Panc1 (cell line): ENCODE data around the gene SLC6A13. TPM values are rescaled to one million over a fixed set of nuclear protein-coding genes. Genes with fewer than 3 reads are reported as not detected.

Experiments used
- ATAC-seq: fragments of 200-7000 bp; cut with Tn5 transposase; 2 replicates; pipeline ENCODE4 v1.9.1; 2020; ENCODE audit warnings: mild to moderate bottlenecking, moderate library complexity
- BruUV-seq: library from RNA; stranded (reverse); fragments of 400-500 nt; replicated peaks from 2 replicates; lab custom pipeline; 2021; lab: Mats Ljungman, UMichigan
- CTCF ChIA-PET: fragments of 300-600 bp; sonication (Branson Sonifier 250); formaldehyde crosslinking; loops from one replicate; lab custom pipeline; 2022; ENCODE audit warnings: antibody characterized with exemption; lab: Charles Lee
- POLR2A ChIA-PET: fragments of 300-600 bp; sonication (Branson Sonifier 250); formaldehyde crosslinking; loops from one replicate; lab custom pipeline; 2022; ENCODE audit warnings: antibody characterized with exemption; lab: Charles Lee
- DNase-seq: peaks from one replicate; pipeline ENCODE4 v3.0.0-alpha.2; 2010; ENCODE audit warnings: low read depth, low spot score
- H3K27ac ChIP-seq: 2 replicates; pipeline ENCODE4 v1.5.1; 2011; ENCODE audit warnings: mild to moderate bottlenecking, low read length, inconsistent platforms
- H3K27me3 ChIP-seq: fragments of 200-500 bp; sonication (Bioruptor generic); 2 replicates; pipeline ENCODE4 v1.6.0; 2014; ENCODE audit warnings: low read length, inconsistent platforms; ENCODE audit not compliant: control insufficient read depth, insufficient read depth
- H3K36me3 ChIP-seq: fragments of 200-500 bp; sonication (Bioruptor generic); 2 replicates; pipeline ENCODE4 v1.5.1; 2014; ENCODE audit warnings: inconsistent platforms, mild to moderate bottlenecking, low read length, moderate library complexity; ENCODE audit not compliant: control insufficient read depth, insufficient read depth
- H3K4me1 ChIP-seq: 2 replicates; pipeline ENCODE4 v1.5.1; 2011; ENCODE audit warnings: inconsistent platforms, mild to moderate bottlenecking, low read length, moderate library complexity; ENCODE audit not compliant: control insufficient read depth, insufficient read depth
- H3K4me3 ChIP-seq, 2 experiments: 2 replicates each; pipeline ENCODE4 v1.5.1; 2011 to 2012; ENCODE audit warnings: low read depth in 2 of 2, low read length in 2 of 2, mild to moderate bottlenecking in 2 of 2, inconsistent platforms in 1 of 2, moderate library complexity in 1 of 2
- H3K9me3 ChIP-seq: fragments of 200-500 bp; sonication (Bioruptor generic); 2 replicates; pipeline ENCODE4 v1.5.1; 2014; ENCODE audit warnings: low read depth, mild to moderate bottlenecking, inconsistent platforms, low read length, moderate library complexity; ENCODE audit not compliant: control insufficient read depth, insufficient read depth
- CTCF ChIP-seq: fragments of 450-650 bp; IDR thresholded peaks from 2 replicates; pipeline ENCODE4 v1.5.1; 2017; ENCODE audit warnings: mild to moderate bottlenecking
- POLR2AphosphoS5 ChIP-seq: IDR thresholded peaks from 2 replicates; pipeline ENCODE4 v1.6.1; 2012; ENCODE audit warnings: mild to moderate bottlenecking, low read depth, low read length, moderate library complexity
- REST ChIP-seq, 2 experiments: IDR thresholded peaks; 2 replicates each; pipeline ENCODE4 v1.6.1; 2011 to 2012; ENCODE audit warnings: low read depth in 2 of 2, control low read depth in 1 of 2, low read length in 1 of 2, mild to moderate bottlenecking in 1 of 2, moderate library complexity in 1 of 2; ENCODE audit not compliant: insufficient read depth in 1 of 2
- SIN3A ChIP-seq: IDR thresholded peaks from 2 replicates; pipeline ENCODE4 v1.6.1; 2012; ENCODE audit warnings: low read depth, mild to moderate bottlenecking, low read length, moderate library complexity, borderline replicate concordance; ENCODE audit not compliant: insufficient read depth
- TCF7L2 ChIP-seq: IDR thresholded peaks from 2 replicates; pipeline ENCODE4 v1.6.1; 2011; ENCODE audit warnings: mild to moderate bottlenecking, low read depth, low read length, inconsistent platforms
- in situ Hi-C: cut with HindIII; loops from 2 replicates; pipeline ENCODE4 v1.10.0; 2016; ENCODE audit warnings: low sequenced_read_pairs, low pct_unique_long_range_greater_than_20kb
- intact Hi-C: fragments of 100-400 bp; cut with micrococcal nuclease; formaldehyde crosslinking; loops from one replicate; pipeline ENCODE4 v1.10.0; 2022; ENCODE audit not compliant: unreplicated experiment
- total RNA-seq: library from RNA; stranded (reverse); gene quantifications from one replicate; pipeline ENCODE4 v1.2.1, GENCODE V29; 2021; ENCODE audit not compliant: unreplicated experiment

The SLC6A13 gene
- total RNA-seq, 1 experiment from 2014 or later = 0.57 TPM

- ATAC-seq (no peak), DNase-seq (no peak)
- in situ Hi-C loops (no loop called here), intact Hi-C loops (no loop called here)
- ChIA-PET CTCF (no interaction called here), POLR2A (no interaction called here)
- Histone ChIP-seq H3K4me1 (no peaks in the 10 kb centered on the region), H3K27me3 (no peaks in the 10 kb centered on the region), H3K4me3 (no peak overlapping the region), H3K27ac (no peak overlapping the region), H3K36me3 (no peaks in the 10 kb centered on the region), H3K9me3 (no peaks in the 10 kb centered on the region)
- no TSS peak for BruUV-seq
- no peak for TF ChIP-seq SIN3A
- TF ChIP-seq REST (IDR thresholded peaks at IDR 0.05; ENCODE audit: insufficient read depth in 1 of 2, low read depth in 2 of 2, low read length in 1 of 2) = no peak
- no peak for TF ChIP-seq POLR2AphosphoS5
- TF ChIP-seq CTCF = no peak
- TF ChIP-seq TCF7L2 = no peak
These were observed 37.6 kb downstream of the SLC6A13 start for GRCh38 chr12:225012-225411.

GRCh38 chr12:224330-224729 is 38.3 kb downstream of the SLC6A13 start:
- ATAC-seq (no peak), DNase-seq (no peak)
- POLR2A ChIA-PET = no interaction called here
- no peaks in the 10 kb centered on the region for H3K9me3 ChIP-seq
- H3K36me3 ChIP-seq = no peaks in the 10 kb centered on the region
- BruUV-seq = no TSS peak
- CTCF ChIA-PET = no interaction called here
- TF ChIP-seq POLR2AphosphoS5 = no peak
- no peaks in the 10 kb centered on the region for H3K4me1 ChIP-seq
- H3K27ac ChIP-seq = no peak overlapping the region
- H3K27me3 ChIP-seq = no peaks in the 10 kb centered on the region
- H3K4me3 ChIP-seq = no peak overlapping the region
- in situ Hi-C loops = no loop called here
- intact Hi-C loops = no loop called here

GRCh38 chr12:223841-224240 is 38.8 kb downstream of the SLC6A13 start:
- no peaks in the 10 kb centered on the region for H3K36me3 ChIP-seq
- ChIA-PET CTCF (no interaction called here), POLR2A (no interaction called here)
- no peaks in the 10 kb centered on the region for H3K9me3 ChIP-seq
- H3K4me1 ChIP-seq = no peaks in the 10 kb centered on the region
- no peak for ATAC-seq
- H3K4me3 ChIP-seq = no peak overlapping the region
- no TSS peak for BruUV-seq
- in situ Hi-C loops = no loop called here
- no peak for DNase-seq
- H3K27ac ChIP-seq = no peak overlapping the region
- H3K27me3 ChIP-seq = no peaks in the 10 kb centered on the region
- intact Hi-C loops = no loop called here
- TF ChIP-seq REST (IDR thresholded peaks at IDR 0.05; ENCODE audit: insufficient read depth in 1 of 2, low read depth in 2 of 2, low read length in 1 of 2) = no peak
- no peak for TF ChIP-seq SIN3A
- TF ChIP-seq CTCF = no peak
- no peak for TF ChIP-seq POLR2AphosphoS5
